Psoas muscle (tissue), 8 donors: ENCODE measurements around the gene HSD17B11. TPM values are rescaled to one million over a fixed set of nuclear protein-coding genes. Genes with fewer than 3 reads are reported as not detected.
"Not testable (repeated sequence)": the region's sequence is repeated elsewhere in the genome, so short reads cannot be mapped to it uniquely, and the experiment has no call there.

Experiments
- ATAC-seq, 4 donors: fragments of 200-7000 bp; cut with Tn5 transposase; one replicate each; pipeline ENCODE4 v1.9.1; 2020; ENCODE audit warnings: moderate library complexity in 3 of 4, mild to moderate bottlenecking in 2 of 4
- DNase-seq, 2 donors: peaks; one replicate each; pipeline ENCODE4 v3.0.0-alpha.2; 2020
- H3K27ac ChIP-seq: fragments of 200-600 bp; one replicate; pipeline ENCODE4 v1.8.0; 2022
- H3K27me3 ChIP-seq, 3 donors: fragments of 200-600 bp in 1 of 3; one replicate each; pipeline versions ENCODE4 v1.6.1 to v1.8.0; 2013 to 2022; ENCODE audit warnings: low read length in 2 of 3, mild to moderate bottlenecking in 2 of 3, moderate library complexity in 1 of 3; ENCODE audit not compliant: insufficient read depth in 3 of 3
- H3K36me3 ChIP-seq, 2 donors: fragments of 200-600 bp in 1 of 2; one replicate each; pipeline versions ENCODE4 v1.6.1 to v1.8.0; 2013 to 2022; ENCODE audit warnings: low read depth in 1 of 2, mild to moderate bottlenecking in 1 of 2, moderate library complexity in 1 of 2; ENCODE audit not compliant: insufficient read depth in 1 of 2
- H3K4me1 ChIP-seq: fragments of 200-600 bp; one replicate; pipeline ENCODE4 v1.8.0; 2022
- H3K4me3 ChIP-seq: fragments of 200-600 bp; one replicate; pipeline ENCODE4 v1.8.0; 2022; ENCODE audit warnings: mild to moderate bottlenecking
- H3K9me3 ChIP-seq: fragments of 200-600 bp; one replicate; pipeline ENCODE4 v1.8.0; 2022
- CTCF ChIP-seq: fragments of 200-600 bp; IDR thresholded peaks from one replicate; pipeline ENCODE4 v1.8.0; 2022; ENCODE audit warnings: antibody characterized with exemption
- WGBS, 3 donors: extraction: QIAGEN DNeasy Blood & Tissue Kit; methylation state at CpG; one replicate each; pipeline versions ENCODE4 v1.1.6 to v1.1.7; 2013; 5-methylcytosine and 5-hydroxymethylcytosine counted together
- intact Hi-C, 2 donors: fragments of 100-400 bp; cut with DNase I; formaldehyde crosslinking; loops; one replicate each; pipeline versions ENCODE4 v1.11.0 to v1.14.2; 2022
- polyA plus RNA-seq, 3 donors: library from polyadenylated mRNA; stranded (reverse); fragments of 200-250 nt; gene quantifications; one replicate each; pipeline ENCODE4 v1.2.3, GENCODE V29; 2013
- total RNA-seq, 4 donors: library from RNA; stranded (reverse); fragmentation: NEBNext Ultra II Directional in 2 of 4; extraction: Animal tissue kit (Norgen Biotek cat#: 25700) in 2 of 4; gene quantifications; one replicate each; pipeline versions ENCODE4 v1.2.1 to v1.2.4, GENCODE V29; 2021 to 2023
- donor health status: healthy with polysubstance abuse.
- donor health status: DM: no; HTN: no; CAD: no; lungs with moderate emphysema.
- donor health status: Bipolar disorder and iron deficiency.
- donor health status: healthy.
- donor health status: DM: yes; HTN: yes; CAD: no.
- donor health status: DM: no; HTN: no; CAD: no.
- donor health status: DM: no; HTN: no; CAD: no.
- donor health status: DM: yes; HTN: yes; CAD: no.

HSD17B11 gene
- total and polyA plus RNA-seq, 7 donors: 5.1 to 11.3 (median 9.6) TPM

DNA sequence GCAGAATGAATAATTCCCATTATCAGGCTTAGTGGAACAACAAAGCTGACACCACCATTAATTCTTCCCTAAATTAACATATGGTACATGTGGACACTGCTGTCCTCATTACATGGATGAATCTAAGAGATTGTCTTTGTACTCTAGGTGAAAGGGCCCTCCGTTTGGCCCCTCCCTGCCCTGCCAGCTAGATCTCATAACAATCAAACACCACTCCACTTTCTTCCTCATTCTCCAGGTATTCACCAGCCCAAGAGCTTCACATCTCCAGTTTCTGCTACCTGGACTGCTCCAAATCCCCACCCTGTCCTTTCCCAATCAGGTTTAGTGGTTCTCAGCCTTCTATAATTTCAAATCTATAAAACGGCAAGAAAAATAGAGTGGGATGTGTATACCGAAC lies 3.8 kb downstream of the HSD17B11 start:
- WGBS, 3 donors: 91 to 96% (median 93%) methylated on average over 3 of the region's 3 CpGs
- peaks cover 7% of the 10 kb centered on the region for H3K4me1 ChIP-seq
- intact Hi-C loops: no loop called here
- ATAC-seq (no peak), DNase-seq (no peak)
- H3K27ac ChIP-seq: no peak overlapping the region
- no peak overlapping the region for H3K4me3 ChIP-seq
- TF ChIP-seq CTCF: no peak
- no peaks in the 10 kb centered on the region for H3K9me3 ChIP-seq
- H3K36me3 ChIP-seq: no peaks in the 10 kb centered on the region
- H3K27me3 ChIP-seq: no peaks in the 10 kb centered on the region

- H3K4me1 ChIP-seq, ATAC-seq, H3K4me3 ChIP-seq, intact Hi-C loops, DNase-seq, H3K9me3 ChIP-seq, H3K36me3 ChIP-seq, H3K27ac ChIP-seq, H3K27me3 ChIP-seq: not testable (repeated sequence)
- WGBS, 3 donors: 87 to 93% (median 93%) methylated on average over 9 of the region's 9 CpGs
Measured at GRCh38 chr4:87384466-87385132, 6.4 kb downstream of the HSD17B11 start.

DNA sequence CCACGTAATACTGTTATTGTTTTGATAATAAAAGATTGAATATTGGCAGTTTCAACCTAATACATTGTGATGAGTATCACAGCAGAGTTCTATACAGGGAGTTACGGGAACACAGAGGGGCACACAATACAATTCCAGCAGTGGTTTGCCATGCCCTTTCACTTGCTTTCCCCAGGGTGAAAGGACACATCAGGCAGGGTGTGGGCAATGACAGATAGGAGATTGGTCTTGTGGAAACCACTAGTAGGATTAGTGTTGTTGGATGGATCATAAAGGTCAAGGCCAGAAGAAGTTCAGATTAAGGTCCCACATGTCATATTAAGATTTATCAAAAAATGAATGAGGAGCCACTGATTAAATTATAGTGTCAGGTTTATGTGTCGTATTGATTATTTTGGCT lies 8.1 kb downstream of the HSD17B11 start:
- H3K4me3 ChIP-seq: no peak overlapping the region
- no peaks in the 10 kb centered on the region for H3K9me3 ChIP-seq
- 86 to 90% (median 86%) methylated on average over 3 of the region's 3 CpGs for WGBS, 3 donors
- H3K27ac ChIP-seq: no peak overlapping the region
- DNase-seq: no peak
- no peak for TF ChIP-seq CTCF
- no peaks in the 10 kb centered on the region for H3K36me3 ChIP-seq
- H3K27me3 ChIP-seq: no peaks in the 10 kb centered on the region
- ATAC-seq: no peak
- no peaks in the 10 kb centered on the region for H3K4me1 ChIP-seq
- intact Hi-C loops: no loop called here

- Histone ChIP-seq H3K4me1 (no peaks in the 10 kb centered on the region), H3K36me3 (no peaks in the 10 kb centered on the region), H3K27me3 (no peaks in the 10 kb centered on the region), H3K27ac (no peak overlapping the region), H3K9me3 (no peaks in the 10 kb centered on the region), H3K4me3 (no peak overlapping the region)
- WGBS, 3 donors: 48 to 62% (median 55%) methylated on average over 2 of the region's 2 CpGs
- intact Hi-C loops: no loop called here
- TF ChIP-seq CTCF: no peak
- ATAC-seq (no peak), DNase-seq (no peak)
Measured at GRCh38 chr4:87382116-87382515, 8.9 kb downstream of the HSD17B11 start.

DNA sequence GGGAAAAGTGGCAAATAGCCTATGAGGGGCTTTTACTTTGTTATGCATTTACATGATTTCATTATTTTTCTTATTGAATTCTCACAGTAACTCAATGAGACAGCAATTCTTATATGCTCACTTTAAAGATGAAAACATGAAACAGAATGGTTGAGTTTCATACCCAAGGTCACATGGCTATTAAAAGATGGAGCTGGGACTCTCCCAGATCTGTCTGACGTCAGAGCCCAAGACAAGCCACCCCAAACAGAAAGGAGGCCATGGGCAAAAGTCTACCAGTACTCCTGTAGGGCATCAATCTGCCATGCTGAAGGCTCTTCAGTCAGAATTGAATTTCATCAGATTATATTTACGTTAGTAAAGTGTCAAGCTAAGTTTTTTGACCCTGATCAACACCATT lies 13.2 kb downstream of the HSD17B11 start:
- Histone ChIP-seq H3K27ac (no peak overlapping the region), H3K9me3 (no peaks in the 10 kb centered on the region), H3K27me3 (no peaks in the 10 kb centered on the region), H3K4me3 (no peak overlapping the region), H3K36me3 (peaks cover 0 to 8% of the 10 kb centered on the region in 2 donors), H3K4me1 (no peaks in the 10 kb centered on the region)
- intact Hi-C loops: loop anchor here (5.0 kb wide), 2 partner anchors 44 to 89 kb away; partner anchors contain the start of gene NUDT9 (in 1 of the 2)
- TF ChIP-seq CTCF: no peak
- 69 to 78% (median 70%) methylated on average over 2 of the region's 2 CpGs for whole genome bisulfite sequencing, 3 donors
- DNase-seq (no peak), ATAC-seq (no peak)
